AG20443 (cell line): ENCODE data around the gene EFNA2.
"Not testable (repeated sequence)": the region's sequence is repeated elsewhere in the genome, so short reads cannot be mapped to it uniquely, and the experiment has no call there.

Experiments used
- DNase-seq: peaks from one replicate; pipeline ENCODE4 v3.0.0; 2012; ENCODE audit warnings: low spot score, mixed read lengths

EFNA2 gene

GRCh38 chr19:1285737-1286360 is at the start of gene EFNA2:
TSS of gene EFNA2 (plus strand) at chr19:1285873. CDS start at chr19:1286169, 296 bp downstream.
- DNase-seq: peak; percentile 56

DNA sequence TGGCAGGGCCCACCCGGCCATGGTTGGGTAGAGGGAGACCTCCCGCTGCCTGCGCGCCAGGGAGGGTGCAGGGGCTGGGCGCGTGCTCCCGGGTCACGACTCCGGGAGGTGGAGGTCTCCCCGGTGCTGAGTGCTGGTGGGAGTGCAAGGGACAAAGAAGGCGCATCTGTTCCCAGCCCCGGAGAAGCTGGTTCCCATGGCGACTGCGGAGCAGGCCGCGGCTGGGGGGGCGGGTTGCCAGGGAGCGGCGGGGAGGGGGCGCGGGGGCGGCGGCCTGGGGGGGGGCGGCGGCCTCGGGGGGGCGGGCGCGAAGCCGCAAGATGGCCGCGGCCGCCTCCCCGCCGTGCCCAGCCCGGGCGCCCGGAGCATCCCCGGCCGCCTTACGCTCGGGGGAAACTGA is 49.1 kb upstream of the EFNA2 start:
- no peak for DNase-seq

- peak; percentile 63 for DNase-seq
These were observed 48.5 kb upstream of the EFNA2 start for GRCh38 chr19:1237027-1237659.

- DNase-seq: peak; percentile 62
These were observed 47.8 kb upstream of the EFNA2 start, which contains the start of gene CBARP for GRCh38 chr19:1237754-1238368. TSS of gene CBARP (minus strand) at chr19:1238005. CDS start at chr19:1236100, 1,905 bp downstream.

DNA sequence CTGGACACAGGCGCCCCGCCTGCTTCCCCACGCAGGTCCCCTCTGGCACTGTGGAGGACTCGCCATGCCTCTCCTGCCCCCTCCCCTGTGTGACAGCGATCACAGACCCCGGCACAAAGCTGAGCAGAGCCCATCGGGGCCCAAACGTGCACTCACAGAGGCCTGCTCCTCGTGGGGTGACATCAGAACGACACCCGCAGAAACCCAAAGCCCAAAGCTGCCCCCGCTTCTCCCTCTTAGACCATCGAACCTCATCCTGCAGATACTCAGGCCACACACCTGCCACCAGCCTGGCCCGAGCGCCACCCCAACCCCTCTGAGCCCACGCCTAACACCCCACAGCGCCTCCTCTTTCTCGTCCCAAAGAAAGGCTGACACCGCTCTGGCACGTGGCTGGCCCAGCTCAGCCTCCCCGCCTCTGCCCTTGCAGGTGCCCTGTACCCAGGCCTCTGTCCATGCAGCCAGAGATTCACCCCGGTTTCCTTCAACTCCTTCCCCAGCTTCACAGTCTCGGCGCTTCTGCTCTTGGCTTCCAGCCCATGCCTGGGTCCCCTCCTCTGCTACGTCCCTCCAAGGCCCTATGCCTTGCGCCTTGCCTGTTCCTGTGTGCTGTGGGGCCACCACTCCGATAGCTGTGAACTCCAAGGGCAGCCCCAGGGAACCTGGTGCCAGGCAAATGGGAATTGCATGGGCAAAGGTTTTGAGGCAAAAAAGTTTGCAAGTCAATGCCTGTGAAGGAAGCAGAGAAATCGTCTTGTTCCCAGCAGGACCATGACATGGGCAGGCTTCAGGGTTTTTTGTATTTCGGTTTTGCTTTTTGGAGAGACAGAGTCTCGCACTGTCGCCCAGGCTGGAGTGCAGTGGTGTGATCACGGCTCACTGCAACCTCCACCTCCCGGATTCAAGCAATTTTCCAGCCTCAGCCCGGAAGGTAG is 47.0 kb upstream of the EFNA2 start:
- DNase-seq: no peak

GRCh38 chr19:1239420-1239795 is 46.3 kb upstream of the EFNA2 start:
- no peak for DNase-seq

- DNase-seq: peak; percentile 100
These were observed 45.6 kb upstream of the EFNA2 start for GRCh38 chr19:1239796-1240737.

DNA sequence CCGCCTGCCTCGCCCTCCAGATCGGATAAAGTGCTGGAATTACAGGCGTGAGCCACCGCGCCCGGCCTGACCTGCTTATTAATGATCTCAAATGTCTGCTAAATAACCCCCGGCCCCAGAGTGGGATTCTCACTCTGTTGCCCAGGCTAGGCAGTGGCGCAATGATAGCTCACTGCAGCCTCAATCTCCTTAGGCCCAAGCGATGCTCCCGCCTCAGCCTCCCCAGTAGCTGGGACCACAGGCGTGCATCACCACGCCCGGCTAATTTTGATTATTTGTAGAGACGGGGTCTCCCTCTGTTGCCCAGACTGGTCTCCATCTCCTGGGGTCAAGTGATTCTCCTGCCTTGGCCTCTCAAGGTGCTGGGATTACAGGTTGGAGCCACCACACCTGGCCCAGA is 44.7 kb upstream of the EFNA2 start:
- DNase-seq: no peak

- DNase-seq: peak; percentile 97
These were observed 44.1 kb upstream of the EFNA2 start, which contains the start of gene ATP5F1D for GRCh38 chr19:1241417-1242095. TSS of gene ATP5F1D (plus strand) at chr19:1241751. CDS start at chr19:1241851, 100 bp downstream.

DNA sequence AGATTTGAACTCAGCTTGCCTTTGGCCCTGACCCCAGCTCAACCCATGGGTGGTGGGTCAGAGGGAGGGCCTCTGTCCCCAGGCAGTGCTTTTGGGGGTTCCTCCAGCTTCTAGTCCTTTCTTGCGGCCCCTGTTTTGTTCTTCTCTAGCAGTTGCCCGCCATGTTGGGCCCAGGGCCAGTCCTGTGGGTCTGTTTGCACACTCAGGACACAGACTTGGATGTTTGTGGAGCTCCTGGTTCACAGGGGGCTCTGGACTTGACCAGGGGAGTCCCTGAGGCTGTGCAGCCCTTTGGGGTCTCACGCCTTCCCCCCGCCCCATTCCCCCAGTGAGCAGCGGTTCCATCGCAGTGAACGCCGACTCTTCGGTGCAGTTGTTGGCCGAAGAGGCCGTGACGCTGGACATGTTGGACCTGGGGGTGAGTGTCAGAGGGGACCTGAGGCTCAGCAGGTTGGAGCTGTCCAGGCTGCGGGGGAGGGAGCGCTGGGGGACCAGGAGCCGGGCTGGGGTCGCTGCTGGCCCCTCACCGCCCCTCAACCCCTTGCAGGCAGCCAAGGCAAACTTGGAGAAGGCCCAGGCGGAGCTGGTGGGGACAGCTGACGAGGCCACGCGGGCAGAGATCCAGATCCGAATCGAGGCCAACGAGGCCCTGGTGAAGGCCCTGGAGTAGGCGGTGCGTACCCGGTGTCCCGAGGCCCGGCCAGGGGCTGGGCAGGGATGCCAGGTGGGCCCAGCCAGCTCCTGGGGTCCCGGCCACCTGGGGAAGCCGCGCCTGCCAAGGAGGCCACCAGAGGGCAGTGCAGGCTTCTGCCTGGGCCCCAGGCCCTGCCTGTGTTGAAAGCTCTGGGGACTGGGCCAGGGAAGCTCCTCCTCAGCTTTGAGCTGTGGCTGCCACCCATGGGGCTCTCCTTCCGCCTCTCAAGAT is 41.6 kb upstream of the EFNA2 start:
- peak; percentile 84 for DNase-seq

DNA sequence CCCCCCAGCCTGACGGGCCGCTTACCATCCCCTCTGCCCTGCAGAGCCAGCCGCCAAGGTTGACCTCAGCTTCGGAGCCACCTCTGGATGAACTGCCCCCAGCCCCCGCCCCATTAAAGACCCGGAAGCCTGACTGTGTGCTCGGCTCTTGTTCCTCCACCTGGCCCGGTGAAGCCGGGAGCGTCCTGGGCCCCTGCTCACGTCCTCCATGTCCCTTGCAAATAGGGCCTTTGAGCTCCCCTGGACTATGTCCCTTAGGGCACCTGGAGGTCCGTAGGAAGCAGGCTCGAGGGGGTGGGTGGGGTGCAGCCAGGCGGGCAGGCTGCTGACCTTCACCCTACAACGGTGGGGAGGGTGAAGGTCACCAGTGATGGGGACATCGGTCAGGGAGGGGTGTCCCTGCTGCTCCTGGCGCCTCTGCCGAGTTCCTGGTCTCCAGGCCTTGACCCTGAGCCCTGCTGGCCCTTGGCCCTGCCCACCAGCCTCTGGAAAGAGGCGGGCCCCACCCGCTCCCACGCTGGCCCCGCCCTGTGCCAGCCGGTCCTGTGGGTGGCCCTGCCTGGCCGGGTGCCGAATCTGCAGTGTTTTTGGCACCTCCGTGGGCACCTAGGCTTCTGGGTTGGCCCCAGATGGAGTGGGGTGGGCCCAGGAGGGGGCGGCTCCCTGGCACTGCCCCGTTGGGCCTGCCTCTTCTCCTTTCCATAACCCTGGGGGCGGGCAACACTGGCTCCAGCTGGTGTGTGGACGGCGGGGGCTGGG is 40.8 kb upstream of the EFNA2 start:
- peak; percentile 40 for DNase-seq

GRCh38 chr19:1245494-1246264 is 40.0 kb upstream of the EFNA2 start:
- DNase-seq: no peak

DNA sequence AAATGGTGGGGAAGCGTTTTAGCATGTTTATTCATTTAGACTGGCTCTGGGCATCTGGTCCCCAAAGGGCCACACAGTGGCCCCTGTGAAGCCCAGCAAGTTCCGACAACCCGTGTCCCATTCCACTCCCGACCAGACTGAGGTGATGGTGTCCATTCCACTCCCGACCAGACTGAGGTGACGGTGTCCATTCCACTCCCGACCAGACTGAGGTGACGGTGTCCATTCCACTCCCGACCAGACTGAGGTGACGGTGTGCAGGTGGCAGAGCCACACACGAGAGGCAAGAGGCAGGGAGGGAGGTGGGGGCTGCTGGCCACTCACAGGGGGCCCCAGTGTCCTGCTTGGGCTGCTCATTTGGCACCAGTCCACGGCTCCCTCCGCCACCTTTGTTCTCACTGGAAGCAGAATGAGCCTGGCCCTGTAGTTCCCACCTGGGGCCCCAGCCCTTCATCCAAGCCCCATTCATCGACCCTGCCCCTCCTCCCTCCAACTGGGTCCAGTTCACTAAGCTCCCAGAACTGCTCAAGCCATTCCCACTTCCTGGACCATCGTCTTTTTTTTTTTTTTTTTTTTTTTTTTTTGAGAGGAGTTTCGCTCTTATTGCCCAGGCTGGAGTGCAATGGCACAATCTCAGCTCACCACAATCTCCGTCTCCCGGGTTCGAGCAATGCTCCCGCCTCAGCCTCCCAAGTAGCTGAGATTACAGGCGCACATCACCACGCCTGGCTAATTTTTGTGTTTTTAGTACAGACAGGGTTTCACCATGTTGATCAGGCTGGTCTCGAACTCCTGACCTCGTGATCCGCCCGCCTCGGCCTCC is 39.2 kb upstream of the EFNA2 start:
- not testable (repeated sequence) for DNase-seq

DNA sequence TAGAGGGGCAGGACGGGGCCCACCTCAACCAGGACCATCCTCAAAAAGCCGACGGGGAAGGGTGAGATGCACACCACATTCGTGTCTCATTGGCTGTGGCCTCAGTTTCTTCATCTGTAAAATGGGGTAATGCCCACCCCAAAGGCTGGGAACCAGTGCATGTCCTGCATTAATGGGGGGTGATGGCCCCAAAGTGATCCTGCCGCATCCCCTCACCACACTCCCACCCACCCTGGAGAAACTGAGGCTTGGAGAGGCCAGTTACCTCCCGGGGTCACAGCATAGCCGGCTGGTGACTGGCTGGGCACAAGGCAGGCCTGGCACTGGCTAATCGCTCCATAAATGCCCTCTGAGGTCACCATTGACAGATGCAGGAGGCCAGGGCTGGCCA is 37.9 kb upstream of the EFNA2 start:
- no peak for DNase-seq

- DNase-seq: peak; percentile 88
These were observed 37.4 kb upstream of the EFNA2 start, which contains the start of gene MIDN for GRCh38 chr19:1248139-1248785. TSS of gene MIDN (plus strand) at chr19:1248583. CDS start at chr19:1250297, 1,714 bp downstream.

DNA sequence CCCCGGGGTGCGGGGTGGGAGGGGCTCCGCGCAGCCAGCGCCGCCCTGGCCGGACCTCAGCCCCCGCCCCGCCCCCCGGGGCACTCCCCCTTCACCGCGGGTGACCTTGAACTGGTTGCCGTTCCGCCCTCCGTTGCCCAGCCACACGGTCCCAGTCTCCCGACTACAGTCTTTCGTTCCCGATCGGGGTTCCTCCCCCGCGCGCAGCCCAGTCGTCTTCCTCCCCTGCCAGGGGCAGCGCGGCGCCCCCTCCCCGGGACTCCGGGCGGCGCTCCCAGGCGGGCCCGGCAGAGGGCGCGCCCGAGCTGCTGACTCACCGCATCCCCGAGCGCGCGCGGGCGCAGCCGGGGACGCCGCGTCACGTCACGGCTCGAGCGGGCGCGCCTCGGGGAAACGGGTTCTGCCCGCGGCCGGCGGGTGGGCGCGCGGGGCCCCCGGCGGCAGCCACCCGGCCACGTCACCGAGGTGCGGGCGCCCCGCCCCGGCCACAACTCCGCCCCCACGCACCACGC is 36.8 kb upstream of the EFNA2 start:
- DNase-seq: peak; percentile 79
